ENCODE data around the gene NLRP9.

Gene NLRP9

DNA sequence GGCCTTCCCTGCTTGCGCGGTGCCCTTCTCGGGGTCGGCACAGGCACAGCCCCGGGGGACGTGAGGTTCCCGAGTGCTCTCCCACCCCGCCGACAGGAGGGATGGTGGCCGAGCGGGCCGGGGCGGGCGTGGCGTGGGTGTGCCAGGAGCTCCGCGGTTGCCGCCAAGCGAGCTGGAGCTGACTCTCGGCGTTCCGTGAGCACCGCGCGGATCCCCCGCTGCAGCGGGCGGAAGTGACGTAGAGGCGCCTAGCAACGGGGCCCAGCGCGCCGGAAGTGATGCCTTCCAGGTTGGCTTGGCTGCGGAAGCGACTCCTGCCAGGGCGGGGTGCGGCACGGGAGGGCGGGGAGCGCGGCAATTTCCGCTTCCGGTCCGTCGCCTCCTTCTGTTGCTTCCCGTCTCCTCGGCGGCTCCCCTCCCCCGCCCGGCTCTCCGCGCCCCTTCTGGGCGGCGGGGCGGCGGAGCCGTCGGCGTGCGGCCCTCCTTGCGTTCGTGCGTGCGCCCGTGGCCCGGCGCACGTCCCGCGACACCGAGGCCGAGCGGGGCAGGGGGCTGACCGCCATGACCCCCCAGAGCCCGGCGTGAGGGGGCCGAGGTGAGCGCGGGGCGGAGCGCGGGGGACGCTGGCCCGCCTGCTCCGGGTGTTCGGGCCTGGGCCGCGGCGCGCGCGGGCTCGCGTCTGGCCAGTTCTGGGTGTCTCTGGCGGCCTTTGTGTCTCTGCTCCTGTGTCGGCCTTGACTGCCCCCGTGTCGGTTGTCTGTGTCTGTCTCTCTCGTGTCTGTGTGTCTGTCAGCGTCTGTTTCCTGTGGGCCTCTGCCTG is 63.2 kb downstream of the NLRP9 start, which contains the start of gene EPN1:
Gene EPN1 (plus strand): TSS at position 386 of the 820 bp plus-strand sequence. CDS start 3,402 bp downstream, outside the sequence.
- H3K4me1 ChIP-seq (ENCODE audit: insufficient read depth, insufficient read length), result peaks cover 4% of the 10 kb centered on the region
- no peaks in the 10 kb centered on the region for H3K9me3 ChIP-seq (ENCODE audit: insufficient read depth, low read length)
- H3K36me3 ChIP-seq (ENCODE audit: insufficient read depth, insufficient read length, low read length), result peaks cover 58% of the 10 kb centered on the region
- H3K27me3 ChIP-seq (ENCODE audit: insufficient read depth, insufficient read length), result no peaks in the 10 kb centered on the region
- TF ChIP-seq ZNF274 (IDR thresholded peaks at IDR 0.05; ENCODE audit: low read depth, low read length) (no peak), YY1 (IDR thresholded peaks at IDR 0.05; ENCODE audit: insufficient read depth, insufficient read length) (no peak), SUZ12 (IDR thresholded peaks at IDR 0.05; ENCODE audit: extremely low read depth, insufficient read depth, insufficient read length) (no peak)
- H3K4me3 ChIP-seq (ENCODE audit: insufficient read length, low read depth), result peak within 1 kb of the TSS; percentile 93
- peak; percentile 90 for DNase-seq (ENCODE audit: low read depth, low spot score)
- H3K9ac ChIP-seq (ENCODE audit: insufficient read length, low read depth), result peak within 1 kb of the TSS; percentile 99

DNA sequence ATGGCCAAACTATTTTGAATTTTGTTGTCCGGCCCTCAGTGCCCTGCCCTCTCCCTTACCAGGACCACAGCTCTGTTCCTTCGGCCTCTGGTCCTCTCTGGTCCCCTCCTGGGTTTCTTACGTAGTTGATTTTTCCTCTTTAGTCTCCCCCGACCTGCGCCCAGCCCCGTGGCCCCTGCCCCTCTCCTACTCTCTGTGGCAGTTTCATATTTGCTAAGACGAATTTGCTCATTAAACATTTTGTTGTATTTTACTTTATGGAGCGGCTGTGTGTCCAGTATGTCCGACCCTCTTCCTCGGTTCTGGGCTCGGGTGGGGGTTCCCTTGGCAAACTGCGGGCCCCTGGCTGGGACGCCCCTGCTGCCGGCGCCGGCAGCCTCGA is 63.8 kb downstream of the NLRP9 start:
- TF ChIP-seq YY1 (IDR thresholded peaks at IDR 0.05; ENCODE audit: insufficient read depth, insufficient read length) (no peak), SUZ12 (IDR thresholded peaks at IDR 0.05; ENCODE audit: extremely low read depth, insufficient read depth, insufficient read length) (no peak), ZNF274 (IDR thresholded peaks at IDR 0.05; ENCODE audit: low read depth, low read length) (no peak)
- H3K4me1 ChIP-seq (ENCODE audit: insufficient read depth, insufficient read length), result peaks cover 4% of the 10 kb centered on the region
- peaks cover 59% of the 10 kb centered on the region for H3K36me3 ChIP-seq (ENCODE audit: insufficient read depth, insufficient read length, low read length)
- H3K9ac ChIP-seq (ENCODE audit: insufficient read length, low read depth), result peak overlapping the region; percentile 99
- peak overlapping the region; percentile 32 for H3K4me3 ChIP-seq (ENCODE audit: insufficient read length, low read depth)
- no peak for DNase-seq (ENCODE audit: low read depth, low spot score)
- no peaks in the 10 kb centered on the region for H3K9me3 ChIP-seq (ENCODE audit: insufficient read depth, low read length)
- H3K27me3 ChIP-seq (ENCODE audit: insufficient read depth, insufficient read length), result no peaks in the 10 kb centered on the region

DNA sequence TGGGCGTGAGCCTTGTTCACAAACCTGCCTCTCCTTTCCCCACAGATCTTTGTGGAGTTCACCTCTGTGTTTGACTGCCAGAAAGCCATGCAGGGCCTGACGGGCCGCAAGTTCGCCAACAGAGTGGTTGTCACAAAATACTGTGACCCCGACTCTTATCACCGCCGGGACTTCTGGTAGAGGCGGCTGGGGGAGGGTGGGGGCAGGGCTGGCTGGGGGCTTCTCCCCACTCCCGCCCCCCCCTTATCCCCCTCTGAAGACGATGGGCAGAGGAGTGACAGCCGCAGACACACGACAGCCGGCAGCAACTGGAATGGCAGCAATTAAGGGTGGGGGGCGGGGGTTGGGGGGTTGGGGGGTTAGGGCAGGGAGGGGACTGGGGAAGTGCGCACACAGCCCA is 64.3 kb downstream of the NLRP9 start:
- no peaks in the 10 kb centered on the region for H3K9me3 ChIP-seq (ENCODE audit: insufficient read depth, low read length)
- TF ChIP-seq ZNF274 (IDR thresholded peaks at IDR 0.05; ENCODE audit: low read depth, low read length) (no peak), SUZ12 (IDR thresholded peaks at IDR 0.05; ENCODE audit: extremely low read depth, insufficient read depth, insufficient read length) (no peak), YY1 (IDR thresholded peaks at IDR 0.05; ENCODE audit: insufficient read depth, insufficient read length) (no peak)
- DNase-seq (ENCODE audit: low read depth, low spot score), result no peak
- H3K27me3 ChIP-seq (ENCODE audit: insufficient read depth, insufficient read length), result no peaks in the 10 kb centered on the region
- peak overlapping the region; percentile 32 for H3K4me3 ChIP-seq (ENCODE audit: insufficient read length, low read depth)
- H3K4me1 ChIP-seq (ENCODE audit: insufficient read depth, insufficient read length), result peaks cover 4% of the 10 kb centered on the region
- peaks cover 59% of the 10 kb centered on the region for H3K36me3 ChIP-seq (ENCODE audit: insufficient read depth, insufficient read length, low read length)
- no peak overlapping the region for H3K9ac ChIP-seq (ENCODE audit: insufficient read length, low read depth)

DNA sequence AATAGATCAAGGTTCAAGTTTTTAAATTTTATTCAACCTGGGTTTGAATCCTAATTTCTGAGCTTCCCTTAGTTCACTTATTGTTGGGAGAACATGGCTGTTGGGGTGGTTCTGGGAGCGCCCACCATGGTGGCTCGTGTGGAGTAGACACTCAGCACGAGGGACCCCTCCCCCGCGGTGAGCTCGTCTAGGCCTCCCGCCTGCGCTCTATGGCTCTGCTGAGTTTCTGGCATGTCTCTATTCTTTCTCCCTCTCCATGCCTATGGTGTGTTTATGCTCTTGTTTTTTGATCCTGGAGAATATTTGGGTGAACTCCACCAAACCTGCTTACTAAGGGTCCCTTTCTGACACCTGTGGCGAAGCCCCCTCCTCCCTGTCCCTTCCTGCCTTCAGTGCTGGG is 64.7 kb downstream of the NLRP9 start:
- Histone ChIP-seq H3K36me3 (ENCODE audit: insufficient read depth, insufficient read length, low read length) (peaks cover 58% of the 10 kb centered on the region), H3K27me3 (ENCODE audit: insufficient read depth, insufficient read length) (no peaks in the 10 kb centered on the region), H3K4me3 (ENCODE audit: insufficient read length, low read depth) (no peak overlapping the region), H3K9me3 (ENCODE audit: insufficient read depth, low read length) (no peaks in the 10 kb centered on the region), H3K9ac (ENCODE audit: insufficient read length, low read depth) (no peak overlapping the region), H3K4me1 (ENCODE audit: insufficient read depth, insufficient read length) (peaks cover 4% of the 10 kb centered on the region)
- DNase-seq (ENCODE audit: low read depth, low spot score), result no peak
- no peak for TF ChIP-seq SUZ12 (IDR thresholded peaks at IDR 0.05; ENCODE audit: extremely low read depth, insufficient read depth, insufficient read length)
- TF ChIP-seq ZNF274 (IDR thresholded peaks at IDR 0.05; ENCODE audit: low read depth, low read length), result no peak
- TF ChIP-seq YY1 (IDR thresholded peaks at IDR 0.05; ENCODE audit: insufficient read depth, insufficient read length), result no peak

DNA sequence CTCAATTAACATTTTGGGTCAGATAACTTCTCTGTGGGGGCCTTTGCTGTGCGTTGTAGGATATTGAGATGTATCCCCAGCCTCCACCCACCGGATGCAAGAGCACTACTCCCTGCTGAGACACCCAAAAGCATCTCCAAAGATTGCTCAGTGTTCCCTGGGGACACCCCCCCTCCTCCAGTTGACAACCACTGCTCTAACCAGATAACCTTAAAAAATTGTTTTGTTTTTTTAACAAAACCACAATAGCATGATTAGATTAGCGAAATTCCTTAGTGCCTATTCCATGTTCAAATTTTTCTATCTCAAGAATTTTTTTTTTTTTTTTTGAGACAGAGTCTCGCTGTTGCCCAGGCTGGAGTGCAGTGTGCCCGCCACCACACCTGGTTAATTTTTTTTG is 65.8 kb downstream of the NLRP9 start:
- H3K36me3 ChIP-seq (ENCODE audit: insufficient read depth, insufficient read length, low read length), result peaks cover 57% of the 10 kb centered on the region
- H3K4me3 ChIP-seq (ENCODE audit: insufficient read length, low read depth), result no peak overlapping the region
- no peak overlapping the region for H3K9ac ChIP-seq (ENCODE audit: insufficient read length, low read depth)
- peaks cover 4% of the 10 kb centered on the region for H3K4me1 ChIP-seq (ENCODE audit: insufficient read depth, insufficient read length)
- no peak for DNase-seq (ENCODE audit: low read depth, low spot score)
- no peaks in the 10 kb centered on the region for H3K27me3 ChIP-seq (ENCODE audit: insufficient read depth, insufficient read length)
- no peak for TF ChIP-seq ZNF274 (IDR thresholded peaks at IDR 0.05; ENCODE audit: low read depth, low read length)
- no peak for TF ChIP-seq SUZ12 (IDR thresholded peaks at IDR 0.05; ENCODE audit: extremely low read depth, insufficient read depth, insufficient read length)
- TF ChIP-seq YY1 (IDR thresholded peaks at IDR 0.05; ENCODE audit: insufficient read depth, insufficient read length), result no peak
- H3K9me3 ChIP-seq (ENCODE audit: insufficient read depth, low read length), result no peaks in the 10 kb centered on the region

- Histone ChIP-seq H3K36me3 (ENCODE audit: insufficient read depth, insufficient read length, low read length) (peaks cover 61% of the 10 kb centered on the region), H3K9me3 (ENCODE audit: insufficient read depth, low read length) (no peaks in the 10 kb centered on the region), H3K4me1 (ENCODE audit: insufficient read depth, insufficient read length) (peaks cover 11% of the 10 kb centered on the region), H3K9ac (ENCODE audit: insufficient read length, low read depth) (no peak overlapping the region), H3K27me3 (ENCODE audit: insufficient read depth, insufficient read length) (no peaks in the 10 kb centered on the region), H3K4me3 (ENCODE audit: insufficient read length, low read depth) (no peak overlapping the region)
- DNase-seq (ENCODE audit: low read depth, low spot score), result no peak
- no peak for TF ChIP-seq ZNF274 (IDR thresholded peaks at IDR 0.05; ENCODE audit: low read depth, low read length)
- no peak for TF ChIP-seq YY1 (IDR thresholded peaks at IDR 0.05; ENCODE audit: insufficient read depth, insufficient read length)
- no peak for TF ChIP-seq SUZ12 (IDR thresholded peaks at IDR 0.05; ENCODE audit: extremely low read depth, insufficient read depth, insufficient read length)
Observed at GRCh38 chr19:55671054-55671378, 67.2 kb downstream of the NLRP9 start.

GRCh38 chr19:55670280-55671053 is 67.7 kb downstream of the NLRP9 start:
- DNase-seq (ENCODE audit: low read depth, low spot score), result peak; percentile 25
- H3K4me3 ChIP-seq (ENCODE audit: insufficient read length, low read depth), result no peak overlapping the region
- TF ChIP-seq YY1 (IDR thresholded peaks at IDR 0.05; ENCODE audit: insufficient read depth, insufficient read length), result no peak
- TF ChIP-seq ZNF274 (IDR thresholded peaks at IDR 0.05; ENCODE audit: low read depth, low read length), result no peak
- TF ChIP-seq SUZ12 (IDR thresholded peaks at IDR 0.05; ENCODE audit: extremely low read depth, insufficient read depth, insufficient read length), result no peak
- no peaks in the 10 kb centered on the region for H3K27me3 ChIP-seq (ENCODE audit: insufficient read depth, insufficient read length)
- H3K36me3 ChIP-seq (ENCODE audit: insufficient read depth, insufficient read length, low read length), result peaks cover 65% of the 10 kb centered on the region
- H3K9me3 ChIP-seq (ENCODE audit: insufficient read depth, low read length), result no peaks in the 10 kb centered on the region
- peaks cover 11% of the 10 kb centered on the region for H3K4me1 ChIP-seq (ENCODE audit: insufficient read depth, insufficient read length)
- H3K9ac ChIP-seq (ENCODE audit: insufficient read length, low read depth), result no peak overlapping the region

Measured in NT2/D1 (cell line).